Measurements from ENCODE around the gene PID1. TPM values are rescaled to one million over a fixed set of nuclear protein-coding genes. Genes with fewer than 3 reads are reported as not detected.

PID1 gene
- total RNA-seq, 4 donors from 2014 or later, result 9.5 to 28.5 (median 21.2) TPM

DNA sequence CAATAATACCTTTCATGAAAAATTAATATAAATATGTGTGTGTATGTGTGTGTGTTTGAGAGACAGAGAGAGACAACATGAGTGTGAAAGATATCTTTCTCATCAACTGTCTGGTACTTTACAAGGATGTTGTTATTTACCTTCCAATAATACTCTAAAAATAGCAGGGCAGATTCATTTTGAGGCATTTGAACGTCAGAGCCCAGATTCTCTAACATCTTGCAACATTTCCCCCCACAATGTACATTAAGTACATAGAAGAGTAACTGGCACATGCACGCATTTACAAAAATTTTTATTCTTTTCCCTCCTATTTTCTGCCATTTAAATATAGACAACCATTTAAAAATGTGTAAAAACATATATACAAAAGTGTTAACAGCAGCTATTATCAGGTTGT lies 100.9 kb downstream of the PID1 start:
- H3K4me3 ChIP-seq (ENCODE audit: low read depth, poor library complexity, severe bottlenecking), result no peak overlapping the region
- whole genome bisulfite sequencing, 2 donors, result 77 to 79% methylated on average over 2 of the region's 2 CpGs
- no peak for DNase-seq (ENCODE audit: low spot score in 2 of 2)
- intact Hi-C loops (cut with DNase I; ENCODE audit: low total_unique reads), result no loop called here
- TF ChIP-seq POLR2A (IDR thresholded peaks at IDR 0.05) (no peak), CTCF (IDR thresholded peaks at IDR 0.05) (no peak)

- H3K4me3 ChIP-seq (ENCODE audit: low read depth, poor library complexity, severe bottlenecking), result no peak overlapping the region
- no peak for DNase-seq (ENCODE audit: low spot score in 2 of 2)
- 82 to 86% methylated on average over 6 of the region's 6 CpGs for WGBS, 2 donors
- intact Hi-C loops (cut with DNase I; ENCODE audit: low total_unique reads), result no loop called here
- no peak for TF ChIP-seq CTCF (IDR thresholded peaks at IDR 0.05)
- TF ChIP-seq POLR2A (IDR thresholded peaks at IDR 0.05), result no peak
Measured at GRCh38 chr2:229169751-229170150, 101.3 kb downstream of the PID1 start.

GRCh38 chr2:229164545-229165249 lies 106.4 kb downstream of the PID1 start:
- DNase-seq (ENCODE audit: low spot score in 2 of 2), result no peak
- H3K4me3 ChIP-seq (ENCODE audit: low read depth, poor library complexity, severe bottlenecking), result no peak overlapping the region
- WGBS, 2 donors, result 74 to 77% methylated on average over 2 of the region's 2 CpGs
- intact Hi-C loops (cut with DNase I; ENCODE audit: low total_unique reads), result no loop called here
- TF ChIP-seq CTCF (IDR thresholded peaks at IDR 0.05) (no peak), POLR2A (IDR thresholded peaks at IDR 0.05) (no peak)

DNA sequence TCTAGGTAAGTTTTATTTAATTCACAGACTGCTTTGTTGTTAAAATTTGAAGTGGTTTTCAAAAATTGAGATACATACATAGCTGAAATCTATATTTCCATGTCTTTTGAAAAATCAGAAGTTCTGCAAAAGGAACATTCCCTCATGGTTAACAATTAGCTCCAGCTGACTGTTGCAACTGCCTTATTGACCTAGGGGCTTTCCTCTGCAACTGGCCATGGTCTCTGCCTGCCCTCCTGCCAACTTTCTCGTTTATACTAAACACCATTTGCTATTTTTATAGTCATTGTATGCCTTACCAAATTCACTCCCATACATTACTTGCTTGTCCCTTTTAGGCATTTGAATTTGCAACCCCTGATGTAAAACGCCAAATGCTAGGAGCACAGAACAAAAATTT lies 107.2 kb downstream of the PID1 start:
- H3K4me3 ChIP-seq (ENCODE audit: low read depth, poor library complexity, severe bottlenecking), result no peak overlapping the region
- WGBS, 2 donors, result 46 to 53% methylated on average over 2 of the region's 2 CpGs
- intact Hi-C loops (cut with DNase I; ENCODE audit: low total_unique reads), result no loop called here
- no peak for TF ChIP-seq CTCF (IDR thresholded peaks at IDR 0.05)
- no peak for TF ChIP-seq POLR2A (IDR thresholded peaks at IDR 0.05)
- DNase-seq (ENCODE audit: low spot score in 2 of 2), result no peak

DNA sequence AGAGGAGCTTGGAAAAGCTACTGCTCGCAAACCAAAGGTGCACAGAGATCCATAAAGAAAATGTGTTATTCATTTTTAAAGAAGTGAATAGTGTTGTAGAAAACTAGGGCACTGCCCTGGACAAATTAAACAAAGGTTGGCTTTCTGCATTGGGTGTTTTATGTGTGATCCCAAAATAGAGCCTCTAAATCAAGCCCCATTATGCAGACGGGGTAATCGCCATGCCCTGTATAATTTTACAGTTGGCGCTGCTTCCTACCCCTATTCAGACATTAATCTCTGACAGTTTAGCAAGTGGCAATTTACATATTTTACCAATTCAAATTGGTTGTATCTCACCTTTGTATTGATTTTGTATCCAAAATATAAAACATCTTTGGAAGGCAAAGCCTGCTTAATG lies 109.1 kb downstream of the PID1 start:
- 84 to 87% methylated on average over 4 of the region's 4 CpGs for WGBS, 2 donors
- no peak overlapping the region for H3K4me3 ChIP-seq (ENCODE audit: low read depth, poor library complexity, severe bottlenecking)
- TF ChIP-seq CTCF (IDR thresholded peaks at IDR 0.05) (no peak), POLR2A (IDR thresholded peaks at IDR 0.05) (no peak)
- no peak for DNase-seq (ENCODE audit: low spot score in 2 of 2)
- intact Hi-C loops (cut with DNase I; ENCODE audit: low total_unique reads), result no loop called here

DNA sequence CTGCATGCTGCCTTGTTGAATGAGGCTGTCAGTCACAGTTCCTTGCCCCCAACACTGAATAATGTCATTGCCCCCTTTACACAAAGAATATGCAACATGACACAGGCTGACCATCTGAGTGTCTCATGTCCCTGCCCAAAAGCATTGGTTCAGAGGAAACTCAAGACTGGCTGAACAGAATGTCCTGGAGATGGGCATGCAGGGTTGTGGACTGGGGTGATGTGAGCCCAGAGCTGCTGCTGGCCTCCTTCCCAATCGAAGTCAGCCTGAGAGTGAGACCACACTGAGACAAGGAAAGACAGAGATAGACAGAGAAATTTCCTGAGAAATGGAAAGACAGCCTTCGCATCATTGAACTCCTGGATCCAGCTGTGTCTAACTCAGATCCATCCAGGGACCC lies 110.1 kb downstream of the PID1 start:
- 86 to 98% methylated on average over 2 of the region's 2 CpGs for WGBS, 2 donors
- H3K4me3 ChIP-seq (ENCODE audit: low read depth, poor library complexity, severe bottlenecking), result no peak overlapping the region
- intact Hi-C loops (cut with DNase I; ENCODE audit: low total_unique reads), result no loop called here
- no peak for DNase-seq (ENCODE audit: low spot score in 2 of 2)
- TF ChIP-seq POLR2A (IDR thresholded peaks at IDR 0.05) (no peak), CTCF (IDR thresholded peaks at IDR 0.05) (no peak)

All from lower leg skin (tissue), 4 donors.